Fibroblast of pulmonary artery (primary cell): Measurements from ENCODE around the gene LGALS16.
"Not testable (repeated sequence)": the region's sequence is repeated elsewhere in the genome, so short reads cannot be mapped to it uniquely, and the experiment has no call there.

Experiments
- DNase-seq: peaks from one replicate; pipeline ENCODE4 v3.0.0-alpha.2; 2010; ENCODE audit warnings: low read depth
- H3K4me3 ChIP-seq: replicated peaks from 2 replicates; pipeline ENCODE4 v1.5.1; 2011; ENCODE audit warnings: low read depth, mild to moderate bottlenecking, control low read depth, low read length, moderate library complexity
- CTCF ChIP-seq: IDR thresholded peaks from 2 replicates; pipeline ENCODE4 v1.5.1; 2011; ENCODE audit warnings: mild to moderate bottlenecking, control low read depth, low read length, inconsistent platforms; ENCODE audit errors: missing control alignments

The LGALS16 gene

GRCh38 chr19:39659791-39660190 is 4.1 kb downstream of the LGALS16 start:
- no peak for TF ChIP-seq CTCF
- no peak overlapping the region for H3K4me3 ChIP-seq
- no peak for DNase-seq

GRCh38 chr19:39660661-39661060 is 4.9 kb downstream of the LGALS16 start:
- no peak for TF ChIP-seq CTCF
- no peak for DNase-seq
- H3K4me3 ChIP-seq: no peak overlapping the region

- DNase-seq: no peak
- H3K4me3 ChIP-seq: no peak overlapping the region
- TF ChIP-seq CTCF: no peak
These were observed 5.9 kb downstream of the LGALS16 start for GRCh38 chr19:39661565-39661964.

GRCh38 chr19:39669860-39670259 is 14.1 kb downstream of the LGALS16 start:
- DNase-seq, H3K4me3 ChIP-seq: not testable (repeated sequence)

GRCh38 chr19:39670998-39671397 is 15.3 kb downstream of the LGALS16 start:
- no peak for TF ChIP-seq CTCF
- no peak overlapping the region for H3K4me3 ChIP-seq
- DNase-seq: no peak

GRCh38 chr19:39671739-39672363 is 16.1 kb downstream of the LGALS16 start:
- DNase-seq: peak; percentile 68
- H3K4me3 ChIP-seq: no peak overlapping the region

GRCh38 chr19:39672473-39672872 is 16.8 kb downstream of the LGALS16 start:
- no peak for TF ChIP-seq CTCF
- no peak overlapping the region for H3K4me3 ChIP-seq
- no peak for DNase-seq

More at GRCh38 chr19:39671739-39672363, 16.1 kb downstream of the LGALS16 start:
- TF ChIP-seq CTCF: peak; percentile 48

- DNase-seq, H3K4me3 ChIP-seq: not testable (repeated sequence)
These were observed 18.1 kb downstream of the LGALS16 start for GRCh38 chr19:39673862-39674261.
